ENCODE data around the gene FAM78A.

DNA sequence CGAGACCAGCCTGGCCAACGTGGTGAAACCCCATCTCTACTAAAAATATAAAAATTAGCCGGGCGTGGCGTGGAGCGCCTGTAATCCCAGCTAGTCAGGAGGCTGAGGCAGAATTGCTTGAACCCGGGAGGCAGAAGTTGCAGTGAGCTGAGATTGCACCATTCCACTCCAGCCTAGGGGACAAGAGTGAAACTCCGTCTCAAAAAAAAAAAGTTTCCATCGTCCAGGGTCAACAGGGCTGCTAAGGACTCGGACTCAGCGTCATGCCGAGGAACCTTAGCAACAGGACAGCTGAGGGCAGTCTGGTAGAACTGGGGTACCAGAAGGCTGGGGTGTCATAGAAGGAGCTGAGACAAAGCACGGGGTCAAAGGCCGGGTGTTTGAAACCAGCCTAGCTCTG, 21.7 kb downstream of the FAM78A start:
- TF ChIP-seq NR2C2 (CRISPR knock-in tag; IDR thresholded peaks at IDR 0.05) (no peak), NFYB (CRISPR knock-in tag; conservative IDR thresholded peaks at IDR 0.05; ENCODE audit: low read depth) (no peak), ESRRA (CRISPR knock-in tag; IDR thresholded peaks at IDR 0.05; ENCODE audit: borderline replicate concordance) (no peak), JUN (CRISPR knock-in tag; IDR thresholded peaks at IDR 0.05) (no peak), ATF6 (CRISPR knock-in tag; IDR thresholded peaks at IDR 0.05) (no peak), EMX1 (CRISPR knock-in tag; IDR thresholded peaks at IDR 0.05) (no peak), JAZF1 (CRISPR knock-in tag; IDR thresholded peaks at IDR 0.05) (no peak)
- TF ChIP-seq, protein P1, sequence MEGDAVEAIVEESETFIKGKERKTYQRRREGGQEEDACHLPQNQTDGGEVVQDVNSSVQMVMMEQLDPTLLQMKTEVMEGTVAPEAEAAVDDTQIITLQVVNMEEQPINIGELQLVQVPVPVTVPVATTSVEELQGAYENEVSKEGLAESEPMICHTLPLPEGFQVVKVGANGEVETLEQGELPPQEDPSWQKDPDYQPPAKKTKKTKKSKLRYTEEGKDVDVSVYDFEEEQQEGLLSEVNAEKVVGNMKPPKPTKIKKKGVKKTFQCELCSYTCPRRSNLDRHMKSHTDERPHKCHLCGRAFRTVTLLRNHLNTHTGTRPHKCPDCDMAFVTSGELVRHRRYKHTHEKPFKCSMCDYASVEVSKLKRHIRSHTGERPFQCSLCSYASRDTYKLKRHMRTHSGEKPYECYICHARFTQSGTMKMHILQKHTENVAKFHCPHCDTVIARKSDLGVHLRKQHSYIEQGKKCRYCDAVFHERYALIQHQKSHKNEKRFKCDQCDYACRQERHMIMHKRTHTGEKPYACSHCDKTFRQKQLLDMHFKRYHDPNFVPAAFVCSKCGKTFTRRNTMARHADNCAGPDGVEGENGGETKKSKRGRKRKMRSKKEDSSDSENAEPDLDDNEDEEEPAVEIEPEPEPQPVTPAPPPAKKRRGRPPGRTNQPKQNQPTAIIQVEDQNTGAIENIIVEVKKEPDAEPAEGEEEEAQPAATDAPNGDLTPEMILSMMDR (IDR thresholded peaks at IDR 0.05) = no peak
